Heart left ventricle (tissue), 13 donors: Measurements from ENCODE around the gene OPCML.

ENCODE experiments used
- POLR2A ChIP-seq, 2 donors: fragments of 450-650 bp; IDR thresholded peaks; one replicate each; pipeline ENCODE4 v1.6.1; 2017; ENCODE audit warnings: antibody characterized with exemption in 2 of 2, mild to moderate bottlenecking in 2 of 2, moderate library complexity in 2 of 2
- TF ChIP-seq, protein P1 (sequence below), 12 donors: fragments of 200-600 bp; sonication (generic) in 4 of 12; IDR thresholded peaks; one replicate each; pipeline versions ENCODE4 v1.5.0 to v1.8.0; 2018 to 2022; ENCODE audit warnings: antibody characterized with exemption in 12 of 12, mild to moderate bottlenecking in 5 of 12
- donor health status: ischemic (EF 13 %, LVEDD 7.1; RV severe dilation, severe dysfunction).
- donor health status: DM: no; HTN: yes; CAD: no.
- donor health status: DM: no; HTN: no; CAD: no.
- donor health status: ischemic (EF 25% LVEDD 6.9; RV normal size, moderate dysfunction).
- donor health status: ischemic (EF 25% LVEDD 5.7; RV mildly dilated, moderate dysfunction).
- donor health status: ischemic (EF 35%, LVEDD 5.7; RV mildly dilated, moderate dysfunction).
- donor health status: nonischemic (EF 11% LVEDD 7.7; RV severe dilation, severe dysfunction).
- donor health status: DM: yes; HTN: yes; CAD: no.
- donor health status: PGD.
- donor health status: ischemic (EF 29% LVEDD 5.4; RV normal size, mild dysfunction).
- donor health status: nonischemic (EF 23%, LVEDD 6.1; RV moderate dilation, normal function).

DNA sequence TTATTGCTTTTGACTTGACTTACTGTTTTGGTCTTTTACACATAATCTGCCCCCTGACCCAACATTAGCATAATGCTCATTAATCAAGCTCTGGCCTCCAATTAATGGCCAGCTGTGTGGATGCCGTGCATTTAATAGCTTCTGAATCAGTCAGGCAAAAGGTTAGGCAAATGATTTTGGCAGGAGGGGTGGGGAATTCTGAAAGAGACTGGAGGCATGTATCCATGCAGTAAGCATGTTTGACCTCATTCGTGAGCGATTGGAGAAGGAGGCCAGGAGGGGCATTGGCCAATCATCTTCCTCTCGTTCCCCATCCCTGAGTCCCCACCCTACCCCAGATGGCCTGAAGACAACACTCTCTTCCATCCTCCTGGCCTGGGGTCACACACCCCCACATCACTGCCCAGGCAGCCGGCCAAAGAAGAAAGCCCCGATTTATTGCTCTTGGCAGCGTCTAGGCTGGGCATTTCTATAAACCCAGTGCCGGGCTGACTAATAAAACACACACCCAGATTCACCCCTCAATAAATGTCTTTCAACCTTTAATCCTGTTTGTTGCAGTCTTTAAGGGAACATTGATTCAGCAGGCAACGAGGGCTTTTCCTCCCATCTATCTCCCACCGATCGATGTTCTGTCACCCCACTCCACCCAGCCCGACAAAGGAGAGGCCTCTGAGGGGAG lies 150.0 kb downstream of the OPCML start:
- TF ChIP-seq, protein P1, sequence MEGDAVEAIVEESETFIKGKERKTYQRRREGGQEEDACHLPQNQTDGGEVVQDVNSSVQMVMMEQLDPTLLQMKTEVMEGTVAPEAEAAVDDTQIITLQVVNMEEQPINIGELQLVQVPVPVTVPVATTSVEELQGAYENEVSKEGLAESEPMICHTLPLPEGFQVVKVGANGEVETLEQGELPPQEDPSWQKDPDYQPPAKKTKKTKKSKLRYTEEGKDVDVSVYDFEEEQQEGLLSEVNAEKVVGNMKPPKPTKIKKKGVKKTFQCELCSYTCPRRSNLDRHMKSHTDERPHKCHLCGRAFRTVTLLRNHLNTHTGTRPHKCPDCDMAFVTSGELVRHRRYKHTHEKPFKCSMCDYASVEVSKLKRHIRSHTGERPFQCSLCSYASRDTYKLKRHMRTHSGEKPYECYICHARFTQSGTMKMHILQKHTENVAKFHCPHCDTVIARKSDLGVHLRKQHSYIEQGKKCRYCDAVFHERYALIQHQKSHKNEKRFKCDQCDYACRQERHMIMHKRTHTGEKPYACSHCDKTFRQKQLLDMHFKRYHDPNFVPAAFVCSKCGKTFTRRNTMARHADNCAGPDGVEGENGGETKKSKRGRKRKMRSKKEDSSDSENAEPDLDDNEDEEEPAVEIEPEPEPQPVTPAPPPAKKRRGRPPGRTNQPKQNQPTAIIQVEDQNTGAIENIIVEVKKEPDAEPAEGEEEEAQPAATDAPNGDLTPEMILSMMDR (IDR thresholded peaks at IDR 0.05) = no peak
- no peak for TF ChIP-seq POLR2A (IDR thresholded peaks at IDR 0.05)
